ENCODE measurements around the gene MRPS34. TPM values are rescaled to one million over a fixed set of nuclear protein-coding genes. Genes with fewer than 3 reads are reported as not detected.

The MRPS34 gene
- total RNA-seq, 1 experiment from 2014 or later, result 109 TPM

DNA sequence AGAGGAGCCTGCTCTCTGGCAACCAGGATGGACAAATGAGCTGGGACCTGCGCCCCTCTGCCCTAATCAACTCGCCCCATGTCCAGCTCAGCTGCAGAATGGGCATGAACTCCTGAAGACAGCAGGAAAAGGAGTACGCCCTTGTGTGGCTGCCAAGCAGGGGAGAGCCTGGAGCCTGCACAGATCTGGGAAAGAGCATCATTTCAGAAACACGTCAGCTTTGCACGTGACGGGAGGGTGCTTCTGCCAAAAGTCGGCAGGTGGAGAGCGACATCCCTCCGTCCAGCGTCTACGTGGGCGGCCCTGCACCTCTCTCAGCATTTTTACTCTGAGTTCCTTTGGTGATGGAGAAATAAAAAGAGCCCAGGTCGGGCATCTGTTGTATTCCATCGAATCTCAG is 20.1 kb downstream of the MRPS34 start:
- intact Hi-C loops (cut with micrococcal nuclease; ENCODE audit: unreplicated experiment), result no loop called here
- H3K4me3 Mint-ChIP-seq (ENCODE audit: unreplicated experiment), result no peak overlapping the region
- no peaks in the 10 kb centered on the region for H3K27me3 Mint-ChIP-seq (ENCODE audit: insufficient read depth, unreplicated experiment)
- no peak for DNase-seq
- peaks cover 6% of the 10 kb centered on the region for H3K4me1 Mint-ChIP-seq (ENCODE audit: low read depth, unreplicated experiment)
- Histone ChIP-seq H3K27me3 (replicated peaks; ENCODE audit: control insufficient read depth, insufficient read depth, low read length) (no peaks in the 10 kb centered on the region), H3K4me1 (peaks cover 10% of the 10 kb centered on the region), H3K36me3 (ENCODE audit: control insufficient read depth, insufficient read depth, low read length) (no peaks in the 10 kb centered on the region), H3K9me3 (no peaks in the 10 kb centered on the region), H3K4me3 (ENCODE audit: low read depth, low read length) (no peak overlapping the region)
- ChIA-PET POLR2A (no interaction called here), CTCF (interaction anchor here (0.7 kb wide), 1 partner anchor 62 kb away, joined by 4 read pairs; no protein-coding TSS in a partner anchor)
- TF ChIP-seq, protein P1, sequence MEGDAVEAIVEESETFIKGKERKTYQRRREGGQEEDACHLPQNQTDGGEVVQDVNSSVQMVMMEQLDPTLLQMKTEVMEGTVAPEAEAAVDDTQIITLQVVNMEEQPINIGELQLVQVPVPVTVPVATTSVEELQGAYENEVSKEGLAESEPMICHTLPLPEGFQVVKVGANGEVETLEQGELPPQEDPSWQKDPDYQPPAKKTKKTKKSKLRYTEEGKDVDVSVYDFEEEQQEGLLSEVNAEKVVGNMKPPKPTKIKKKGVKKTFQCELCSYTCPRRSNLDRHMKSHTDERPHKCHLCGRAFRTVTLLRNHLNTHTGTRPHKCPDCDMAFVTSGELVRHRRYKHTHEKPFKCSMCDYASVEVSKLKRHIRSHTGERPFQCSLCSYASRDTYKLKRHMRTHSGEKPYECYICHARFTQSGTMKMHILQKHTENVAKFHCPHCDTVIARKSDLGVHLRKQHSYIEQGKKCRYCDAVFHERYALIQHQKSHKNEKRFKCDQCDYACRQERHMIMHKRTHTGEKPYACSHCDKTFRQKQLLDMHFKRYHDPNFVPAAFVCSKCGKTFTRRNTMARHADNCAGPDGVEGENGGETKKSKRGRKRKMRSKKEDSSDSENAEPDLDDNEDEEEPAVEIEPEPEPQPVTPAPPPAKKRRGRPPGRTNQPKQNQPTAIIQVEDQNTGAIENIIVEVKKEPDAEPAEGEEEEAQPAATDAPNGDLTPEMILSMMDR (IDR thresholded peaks at IDR 0.05; ENCODE audit: insufficient read depth in 1 of 2, low read depth in 1 of 2, low read length in 1 of 2, severe bottlenecking in 1 of 2, unreplicated experiment in 1 of 2), result no peak
- no peak overlapping the region for H3K27ac Mint-ChIP-seq (ENCODE audit: unreplicated experiment)
- H3K9me3 Mint-ChIP-seq (ENCODE audit: unreplicated experiment), result no peaks in the 10 kb centered on the region
- H3K36me3 Mint-ChIP-seq (ENCODE audit: insufficient read depth, unreplicated experiment), result peaks cover 28% of the 10 kb centered on the region
- BruUV-seq (replicated peaks), result no TSS peak

DNA sequence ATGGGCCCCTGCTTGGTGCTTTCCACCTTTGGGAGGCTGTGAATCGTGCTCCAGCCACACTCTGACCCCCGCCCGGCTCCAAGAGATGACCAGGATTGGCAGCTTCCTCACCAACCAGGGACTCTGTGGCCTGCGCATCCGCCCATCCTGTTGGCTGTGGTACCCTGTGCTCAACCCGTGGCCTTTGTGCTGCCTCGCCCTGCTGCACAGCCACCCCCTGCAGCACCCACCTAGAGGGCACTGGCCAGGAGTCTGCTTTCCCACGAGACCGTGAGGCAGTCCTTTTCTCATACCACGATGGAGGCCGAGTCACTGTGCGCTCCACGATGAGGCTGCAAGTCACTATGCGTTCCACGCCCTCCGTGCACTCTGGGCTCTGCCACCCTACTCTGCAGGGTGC is 21.0 kb downstream of the MRPS34 start:
- Mint-ChIP-seq H3K27ac (ENCODE audit: unreplicated experiment) (no peak overlapping the region), H3K4me1 (ENCODE audit: low read depth, unreplicated experiment) (no peaks in the 10 kb centered on the region), H3K27me3 (ENCODE audit: insufficient read depth, unreplicated experiment) (no peaks in the 10 kb centered on the region), H3K4me3 (ENCODE audit: unreplicated experiment) (no peak overlapping the region), H3K36me3 (ENCODE audit: insufficient read depth, unreplicated experiment) (peaks cover 31% of the 10 kb centered on the region), H3K9me3 (ENCODE audit: unreplicated experiment) (no peaks in the 10 kb centered on the region)
- ChIA-PET POLR2A (no interaction called here), CTCF (interaction anchor here (0.7 kb wide), 1 partner anchor 62 kb away, joined by 4 read pairs; no protein-coding TSS in a partner anchor)
- Histone ChIP-seq H3K4me3 (ENCODE audit: low read depth, low read length) (no peak overlapping the region), H3K27me3 (replicated peaks; ENCODE audit: control insufficient read depth, insufficient read depth, low read length) (no peaks in the 10 kb centered on the region), H3K4me1 (peaks cover under 1% of the 10 kb centered on the region; the same call in 1 of the 2 replicates), H3K9me3 (no peaks in the 10 kb centered on the region), H3K36me3 (ENCODE audit: control insufficient read depth, insufficient read depth, low read length) (no peaks in the 10 kb centered on the region)
- TF ChIP-seq, protein P1 (IDR thresholded peaks at IDR 0.05; ENCODE audit: insufficient read depth in 1 of 2, low read depth in 1 of 2, low read length in 1 of 2, severe bottlenecking in 1 of 2, unreplicated experiment in 1 of 2), result no peak
- no peak for DNase-seq
- intact Hi-C loops (cut with micrococcal nuclease; ENCODE audit: unreplicated experiment), result no loop called here
- BruUV-seq (replicated peaks), result no TSS peak

DNA sequence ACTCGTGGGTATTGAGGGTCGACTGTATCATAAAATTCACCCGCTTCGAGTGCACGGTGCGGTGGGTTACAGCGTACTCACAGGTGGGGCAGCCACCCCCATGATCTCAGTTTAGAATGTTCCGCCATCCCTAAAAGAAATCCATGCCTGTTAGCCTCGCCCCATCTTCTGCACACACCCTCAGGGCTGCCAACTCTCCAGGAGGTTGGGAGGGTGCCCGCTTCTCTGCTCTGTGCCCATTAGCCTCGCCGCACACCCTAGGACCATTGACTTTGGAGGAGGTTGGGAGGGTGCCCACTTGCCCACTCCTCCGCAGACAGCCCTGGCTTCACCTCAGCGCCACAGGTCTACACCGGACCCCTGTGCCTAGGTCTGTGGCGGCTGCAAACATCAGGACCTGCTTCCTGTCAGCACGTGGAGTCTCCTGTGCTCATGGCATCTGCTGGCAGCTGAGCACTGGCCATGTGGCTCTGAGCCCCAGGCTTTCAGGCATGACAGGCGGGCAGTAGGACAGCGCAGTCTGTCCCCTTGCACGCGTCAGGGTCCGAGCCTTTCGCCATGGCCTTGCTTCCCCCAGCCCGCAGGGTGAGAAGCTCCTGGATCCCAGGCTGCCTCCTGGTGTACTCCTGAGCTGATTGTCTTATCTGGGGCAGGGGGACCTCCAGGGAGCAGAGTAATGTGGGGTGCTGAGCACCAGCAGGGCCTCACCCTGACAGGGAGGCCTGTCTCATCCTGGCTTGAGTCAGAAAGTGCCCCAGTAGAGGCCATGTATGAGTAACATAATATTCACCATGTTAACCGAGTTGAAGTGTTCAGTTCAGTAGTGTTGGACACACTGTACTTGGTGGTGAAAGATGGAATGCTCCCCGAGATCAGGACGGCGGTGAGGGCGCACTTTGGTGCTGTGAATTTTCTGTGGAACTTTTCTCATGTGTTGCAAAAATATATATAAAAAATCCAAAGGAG is 23.5 kb downstream of the MRPS34 start:
- H3K36me3 Mint-ChIP-seq (ENCODE audit: insufficient read depth, unreplicated experiment), result peaks cover 20% of the 10 kb centered on the region
- Histone ChIP-seq H3K27me3 (replicated peaks; ENCODE audit: control insufficient read depth, insufficient read depth, low read length) (no peaks in the 10 kb centered on the region), H3K4me3 (ENCODE audit: low read depth, low read length) (no peak overlapping the region), H3K4me1 (no peaks in the 10 kb centered on the region), H3K36me3 (ENCODE audit: control insufficient read depth, insufficient read depth, low read length) (no peaks in the 10 kb centered on the region), H3K9me3 (no peaks in the 10 kb centered on the region)
- no peak overlapping the region for H3K4me3 Mint-ChIP-seq (ENCODE audit: unreplicated experiment)
- POLR2A ChIA-PET, result no interaction called here
- DNase-seq, result no peak
- H3K9me3 Mint-ChIP-seq (ENCODE audit: unreplicated experiment), result no peaks in the 10 kb centered on the region
- no TSS peak for BruUV-seq (replicated peaks)
- intact Hi-C loops (cut with micrococcal nuclease; ENCODE audit: unreplicated experiment), result no loop called here
- H3K27ac Mint-ChIP-seq (ENCODE audit: unreplicated experiment), result no peak overlapping the region
- TF ChIP-seq, protein P1 (IDR thresholded peaks at IDR 0.05; ENCODE audit: insufficient read depth in 1 of 2, low read depth in 1 of 2, low read length in 1 of 2, severe bottlenecking in 1 of 2, unreplicated experiment in 1 of 2), result no peak
- H3K4me1 Mint-ChIP-seq (ENCODE audit: low read depth, unreplicated experiment), result no peaks in the 10 kb centered on the region
- CTCF ChIA-PET, result no interaction called here
- H3K27me3 Mint-ChIP-seq (ENCODE audit: insufficient read depth, unreplicated experiment), result no peaks in the 10 kb centered on the region

Measured in Caco-2 (cell line).